ELR (cell line): Measurements from ENCODE around the gene BACH1.
"Not testable (repeated sequence)": the region's sequence is repeated elsewhere in the genome, so short reads cannot be mapped to it uniquely, and the experiment has no call there.

Experiments used
- DNase-seq: peaks from one replicate; pipeline ENCODE4 v3.0.0-alpha.2; 2015; ENCODE audit warnings: low read depth

The BACH1 gene

GRCh38 chr21:29298348-29299045, at the start of gene BACH1:
Gene BACH1, plus strand, starts transcription at chr21:29298922. Its CDS starts 22,359 bp downstream, at chr21:29321281.
- DNase-seq, result peak; percentile 93

- DNase-seq, result not testable (repeated sequence)
These were observed 49.4 kb upstream of the BACH1 start for GRCh38 chr21:29249289-29249688.

GRCh38 chr21:29250636-29251035, 48.1 kb upstream of the BACH1 start:
- no peak for DNase-seq

GRCh38 chr21:29253861-29254260, 44.9 kb upstream of the BACH1 start:
- DNase-seq, result not testable (repeated sequence)

- no peak for DNase-seq
These were observed 44.2 kb upstream of the BACH1 start for GRCh38 chr21:29254550-29254949.

GRCh38 chr21:29256126-29256910, 42.4 kb upstream of the BACH1 start:
- DNase-seq, result no peak

DNA sequence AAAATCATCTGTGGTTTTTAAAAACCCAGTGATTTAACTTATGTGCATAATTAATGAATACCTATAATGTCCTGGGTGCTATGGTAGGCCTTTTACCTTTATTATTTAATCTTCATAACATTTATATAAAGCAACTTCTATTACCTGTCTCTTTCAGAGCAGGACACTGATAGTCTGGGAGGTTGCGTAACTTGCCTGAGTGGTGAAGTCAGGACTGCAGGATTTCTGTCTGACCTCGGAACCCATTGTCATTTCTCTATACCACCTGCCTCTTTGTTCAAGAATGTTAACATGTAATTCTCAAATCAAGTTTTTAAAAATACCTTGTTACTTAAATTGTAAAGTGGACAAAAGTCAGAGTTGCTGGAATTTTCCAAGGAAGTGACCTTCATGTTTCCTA, 41.0 kb upstream of the BACH1 start:
- no peak for DNase-seq

- peak; percentile 90 for DNase-seq
These were observed 39.9 kb upstream of the BACH1 start for GRCh38 chr21:29258626-29259338.

GRCh38 chr21:29260461-29260860, 38.3 kb upstream of the BACH1 start:
- DNase-seq, result no peak

GRCh38 chr21:29261555-29262540, 36.9 kb upstream of the BACH1 start:
- peak; percentile 75 for DNase-seq

- DNase-seq, result peak; percentile 21
These were observed 34.0 kb upstream of the BACH1 start for GRCh38 chr21:29264721-29265120.

GRCh38 chr21:29265690-29266479, 32.8 kb upstream of the BACH1 start:
- peak; percentile 13 for DNase-seq

DNA sequence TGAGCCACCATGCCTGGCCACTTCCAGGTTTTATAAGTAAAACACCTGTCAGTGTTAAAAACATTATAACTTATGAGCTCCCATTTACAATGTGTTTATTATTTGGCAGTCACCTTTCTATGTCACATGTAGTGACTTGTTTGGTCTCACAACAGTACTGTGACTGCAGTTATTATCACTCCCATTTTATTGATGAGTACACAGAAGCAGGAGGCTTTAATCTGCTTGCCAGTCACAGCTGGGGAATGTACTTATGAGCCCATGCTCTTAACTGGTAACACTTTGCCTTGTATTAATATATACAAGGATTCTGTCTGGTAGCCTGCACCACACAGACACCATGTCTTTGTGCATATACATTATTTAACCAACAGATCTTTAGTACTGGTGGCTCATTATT, 31.1 kb upstream of the BACH1 start:
- DNase-seq, result no peak

DNA sequence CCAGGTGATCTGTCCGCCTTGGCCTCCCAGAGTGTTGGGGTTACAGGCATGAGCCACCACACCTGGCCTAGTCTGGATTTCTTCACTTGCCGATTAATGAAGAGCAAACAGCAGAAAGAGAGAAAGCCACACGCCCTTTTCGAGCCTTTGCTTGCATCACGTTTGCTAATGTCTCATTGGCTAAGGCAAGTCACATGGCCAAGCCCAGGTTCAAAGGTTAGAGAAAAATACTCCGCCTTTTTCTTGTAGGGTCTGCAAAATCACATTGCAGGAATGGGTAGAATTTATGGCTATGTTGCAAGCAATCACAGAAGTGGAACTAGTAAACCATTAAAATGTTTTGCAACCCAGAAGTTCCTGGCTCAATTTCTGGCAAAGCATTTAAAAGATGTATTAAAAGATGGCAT, 26.8 kb upstream of the BACH1 start:
- DNase-seq, result no peak

DNA sequence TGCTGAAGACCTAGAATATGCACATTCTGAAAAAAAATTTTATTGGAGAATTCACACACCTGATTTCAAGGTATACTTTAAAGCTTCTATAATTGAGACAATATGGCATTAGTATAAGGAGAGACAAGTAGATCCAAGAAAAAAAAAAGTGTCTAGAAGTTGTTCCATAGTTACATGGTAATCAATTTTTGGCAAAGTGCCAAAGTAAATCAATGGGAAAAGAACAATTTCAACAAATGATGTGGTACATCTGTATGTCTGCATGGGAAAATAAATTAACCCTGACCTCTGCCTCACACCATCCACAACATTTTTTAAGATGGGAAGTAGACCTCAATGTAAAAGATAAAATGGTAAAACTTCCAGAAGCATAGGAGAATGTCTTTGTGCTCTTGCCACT, 21.3 kb upstream of the BACH1 start:
- no peak for DNase-seq

- no peak for DNase-seq
These were observed 19.2 kb upstream of the BACH1 start for GRCh38 chr21:29279558-29279957.

DNA sequence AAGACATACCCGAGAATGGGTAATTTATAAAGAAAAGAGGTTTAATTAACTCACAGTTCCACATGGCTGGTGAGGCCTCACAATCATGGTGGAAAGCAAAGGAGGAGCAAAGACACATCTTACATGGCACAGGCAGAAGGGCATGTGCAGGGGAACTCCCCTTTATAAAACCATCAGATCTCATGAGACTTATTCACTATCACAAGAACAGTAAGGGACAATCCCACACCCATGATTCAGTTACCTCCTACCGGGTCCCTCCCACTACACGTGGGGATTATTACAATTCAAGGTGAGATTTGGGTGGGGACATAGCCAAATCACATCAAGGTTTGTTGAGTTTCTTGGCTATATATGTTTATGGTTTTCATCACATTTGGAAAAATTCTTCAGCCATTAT, 16.9 kb upstream of the BACH1 start:
- DNase-seq, result not testable (repeated sequence)

DNA sequence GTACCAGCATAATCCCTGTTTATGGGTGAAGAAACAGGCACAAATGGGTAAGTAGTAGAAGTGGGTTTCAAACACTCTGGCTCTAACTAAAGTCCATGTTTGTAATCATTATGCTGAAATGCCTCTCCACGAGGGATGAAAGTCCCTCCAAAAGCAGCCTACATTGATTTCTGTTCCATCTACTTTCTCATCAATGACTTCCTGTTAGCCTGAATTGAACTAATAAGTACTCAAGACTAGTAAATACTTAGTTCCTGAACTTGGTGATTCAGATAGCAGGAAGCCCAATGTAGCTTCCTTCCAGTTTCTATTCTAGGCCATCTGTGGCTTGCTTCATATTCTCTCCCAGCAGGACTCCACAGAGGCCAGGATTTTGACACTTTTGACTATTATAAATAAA, 11.3 kb upstream of the BACH1 start:
- DNase-seq, result peak; percentile 40

- no peak for DNase-seq
These were observed 10.5 kb upstream of the BACH1 start for GRCh38 chr21:29288239-29288638.

GRCh38 chr21:29289317-29289716, 9.4 kb upstream of the BACH1 start:
- no peak for DNase-seq

DNA sequence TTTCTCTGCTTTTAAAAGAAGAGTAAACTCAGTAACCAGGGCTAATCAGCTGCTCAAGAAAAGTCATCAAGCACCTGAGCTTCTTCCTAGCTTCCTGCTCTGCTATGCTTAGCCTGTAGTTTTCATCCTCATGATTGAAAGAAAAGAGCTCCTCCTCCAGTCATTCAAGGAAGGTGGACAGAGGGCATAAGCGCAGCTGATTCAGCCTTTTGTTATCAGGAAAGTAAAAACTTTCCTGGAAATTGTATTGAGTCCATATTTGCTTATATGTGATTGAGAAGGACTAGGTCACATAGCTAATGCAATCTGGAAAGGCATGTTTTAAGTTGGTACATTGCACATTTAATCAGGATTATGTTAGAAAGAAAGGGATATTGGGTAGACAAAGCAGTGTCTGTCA, 8.5 kb upstream of the BACH1 start:
- no peak for DNase-seq
